Frontal cortex (tissue), 4 donors: Measurements from ENCODE around the gene AS3MT. TPM values are rescaled to one million over a fixed set of nuclear protein-coding genes. Genes with fewer than 3 reads are reported as not detected.
"Not testable (repeated sequence)": the region's sequence is repeated elsewhere in the genome, so short reads cannot be mapped to it uniquely, and the experiment has no call there.

ENCODE experiments used
- DNase-seq, 2 donors: peaks; one replicate each; pipeline ENCODE4 v3.0.0; 2012; ENCODE audit warnings: low spot score in 2 of 2
- FAIRE-seq: peaks from 2 replicates; lab custom pipeline; 2012; peaks lifted over from hg19 to GRCh38; lab: Jason Lieb, UNC
- total RNA-seq: library from RNA; depleted of rRNA; stranded (reverse); fragments of >200 nt; gene quantifications from one replicate; pipeline ENCODE4 v1.2.3, GENCODE V29; 2014
- donor health status: control.
- donor health status: control.
- donor health status: control.

The AS3MT gene, protein sequence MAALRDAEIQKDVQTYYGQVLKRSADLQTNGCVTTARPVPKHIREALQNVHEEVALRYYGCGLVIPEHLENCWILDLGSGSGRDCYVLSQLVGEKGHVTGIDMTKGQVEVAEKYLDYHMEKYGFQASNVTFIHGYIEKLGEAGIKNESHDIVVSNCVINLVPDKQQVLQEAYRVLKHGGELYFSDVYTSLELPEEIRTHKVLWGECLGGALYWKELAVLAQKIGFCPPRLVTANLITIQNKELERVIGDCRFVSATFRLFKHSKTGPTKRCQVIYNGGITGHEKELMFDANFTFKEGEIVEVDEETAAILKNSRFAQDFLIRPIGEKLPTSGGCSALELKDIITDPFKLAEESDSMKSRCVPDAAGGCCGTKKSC
- total RNA-seq, result 13.5 TPM

DNA sequence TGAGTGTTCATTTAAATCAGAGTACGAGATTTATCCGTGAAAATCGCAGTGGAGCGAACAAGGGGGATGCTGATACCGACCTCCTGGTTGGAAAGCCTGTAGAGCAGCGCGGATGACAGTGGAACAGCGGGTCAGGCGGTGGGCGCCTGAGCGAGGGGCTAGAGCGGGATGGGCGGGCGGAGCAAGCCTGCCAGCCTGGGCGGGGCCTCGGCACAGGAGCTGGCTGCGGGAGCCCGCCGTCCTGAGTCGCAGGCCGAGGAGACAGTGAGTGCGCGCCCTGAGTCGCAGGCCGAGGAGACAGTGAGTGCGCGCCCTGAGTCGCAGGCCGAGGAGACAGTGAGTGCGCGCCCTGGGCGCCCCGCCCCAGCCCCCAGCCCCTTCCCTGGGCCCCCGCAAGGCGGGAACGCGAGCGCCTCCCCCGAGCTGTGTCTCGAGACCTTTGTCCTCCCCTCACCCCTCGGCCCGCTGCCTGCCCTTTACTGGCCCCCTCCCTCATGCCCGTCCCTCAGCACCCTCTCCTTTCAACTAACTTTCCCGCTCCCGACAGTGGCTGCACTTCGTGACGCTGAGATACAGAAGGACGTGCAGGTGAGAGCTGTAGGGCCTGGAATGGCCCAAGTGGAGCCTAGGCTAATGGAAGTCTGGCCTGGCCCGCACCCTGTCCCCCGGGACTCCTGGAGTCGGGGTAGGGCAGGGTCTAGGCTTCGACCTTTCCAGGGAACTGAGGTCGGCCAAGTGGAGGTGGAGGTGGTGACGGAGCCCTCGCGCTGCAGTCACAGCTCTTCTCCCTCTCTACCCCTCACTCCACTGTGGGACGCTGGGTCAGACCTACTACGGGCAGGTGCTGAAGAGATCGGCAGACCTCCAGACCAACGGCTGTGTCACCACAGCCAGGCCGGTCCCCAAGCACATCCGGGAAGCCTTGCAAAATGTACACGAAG is at the start of gene AS3MT:
TSS of gene AS3MT (plus strand) at position 213 of the 941 bp plus-strand sequence. CDS start at position 336, 123 bp downstream.
- FAIRE-seq (no peak), DNase-seq (peak in 1 of 2 donors; percentile 54)

GRCh38 chr10:102820008-102820407 is 49.3 kb upstream of the AS3MT start:
- FAIRE-seq, DNase-seq: not testable (repeated sequence)

- DNase-seq, result no peak
- no peak for FAIRE-seq
Observed at GRCh38 chr10:102822222-102822621, 47.0 kb upstream of the AS3MT start.

GRCh38 chr10:102824664-102825063 is 44.6 kb upstream of the AS3MT start:
- FAIRE-seq (no peak), DNase-seq (no peak)

DNA sequence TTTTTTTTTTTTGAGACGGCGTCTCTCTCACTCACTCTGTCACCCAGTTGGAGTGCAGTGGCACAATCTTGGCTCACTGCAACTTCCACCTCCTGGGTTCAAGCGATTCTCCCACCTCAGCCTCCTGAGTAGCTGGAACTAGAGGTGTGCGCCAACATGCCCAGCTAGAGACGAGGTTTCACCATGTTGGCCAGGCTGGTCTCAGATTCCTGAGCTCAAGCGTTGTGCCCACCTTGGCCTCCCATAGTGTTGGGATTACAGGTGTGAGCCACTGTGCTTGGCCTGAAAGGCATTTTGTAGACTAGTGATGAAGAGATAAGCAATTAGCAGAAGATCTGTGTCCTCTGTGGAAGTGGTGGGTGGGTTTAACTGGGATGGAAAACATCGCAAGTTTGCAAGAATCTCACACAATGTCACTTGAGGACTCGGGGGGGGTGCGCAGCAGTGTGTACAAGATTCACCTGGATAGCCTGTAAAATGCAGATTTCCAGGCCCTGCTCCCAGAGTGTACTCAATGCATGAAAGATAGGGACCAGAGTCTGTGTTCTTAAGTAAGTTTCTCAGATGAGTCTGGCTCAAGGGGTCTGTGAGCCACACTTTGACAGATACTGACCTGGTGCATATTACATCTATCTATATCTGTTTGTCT is 43.0 kb upstream of the AS3MT start:
- FAIRE-seq (no peak), DNase-seq (no peak)

DNA sequence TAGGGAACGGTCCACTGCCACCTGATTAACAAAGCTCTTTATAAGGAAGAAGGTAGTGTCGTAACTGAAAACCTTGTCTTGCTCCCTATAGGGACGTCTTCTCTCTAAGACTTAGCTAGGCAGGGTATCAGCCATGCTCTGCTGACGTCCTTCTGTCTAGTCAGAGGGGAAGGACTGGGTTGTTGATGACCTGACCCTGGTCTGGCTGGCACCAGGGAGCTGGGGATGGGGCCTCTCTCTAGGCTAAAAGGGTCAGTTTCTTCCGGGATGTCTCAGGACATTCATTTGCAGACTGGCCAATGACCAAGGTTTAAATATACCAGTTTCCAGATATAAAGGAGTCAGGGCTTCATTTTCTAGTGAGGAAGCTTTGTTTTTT is 41.7 kb upstream of the AS3MT start:
- DNase-seq (no peak), FAIRE-seq (no peak)

DNA sequence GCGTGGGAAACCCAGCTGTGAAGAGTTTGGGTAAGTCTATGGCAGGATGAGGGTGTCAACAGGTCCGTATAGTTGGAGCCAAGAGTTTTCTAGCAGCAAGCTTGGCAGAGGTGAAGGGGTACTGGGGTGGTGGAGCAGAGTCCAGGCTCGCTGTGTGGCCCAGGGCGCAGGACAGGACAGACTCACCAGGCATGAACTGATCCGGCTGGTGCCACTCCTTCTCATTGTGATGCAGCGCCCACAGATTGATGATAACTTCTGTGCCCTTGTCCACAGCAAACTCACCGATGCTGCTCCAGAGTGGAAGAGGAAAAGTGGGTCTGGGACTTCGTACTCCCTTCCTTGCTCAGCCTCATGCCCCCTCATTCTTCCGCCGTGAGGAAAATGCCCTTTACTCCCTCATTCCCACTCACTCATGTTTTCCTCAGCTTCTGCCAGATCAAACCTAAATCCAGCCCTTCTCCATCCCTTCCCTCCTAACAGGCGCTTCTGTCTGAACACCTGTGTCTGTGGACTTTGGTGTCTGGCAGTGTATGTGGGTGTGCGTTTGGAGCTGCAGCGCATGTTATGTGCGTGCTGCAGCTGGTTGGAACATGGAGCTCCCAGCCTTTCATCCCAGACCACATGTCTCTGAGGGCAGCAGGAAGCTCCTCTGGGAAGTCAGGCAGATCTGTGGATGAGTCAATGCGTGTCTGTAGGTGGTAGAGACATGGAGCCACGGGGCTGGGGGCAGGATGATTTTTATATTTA is 37.8 kb upstream of the AS3MT start:
- DNase-seq (no peak), FAIRE-seq (no peak)

GRCh38 chr10:102832248-102832647 is 37.0 kb upstream of the AS3MT start:
- no peak for FAIRE-seq

DNA sequence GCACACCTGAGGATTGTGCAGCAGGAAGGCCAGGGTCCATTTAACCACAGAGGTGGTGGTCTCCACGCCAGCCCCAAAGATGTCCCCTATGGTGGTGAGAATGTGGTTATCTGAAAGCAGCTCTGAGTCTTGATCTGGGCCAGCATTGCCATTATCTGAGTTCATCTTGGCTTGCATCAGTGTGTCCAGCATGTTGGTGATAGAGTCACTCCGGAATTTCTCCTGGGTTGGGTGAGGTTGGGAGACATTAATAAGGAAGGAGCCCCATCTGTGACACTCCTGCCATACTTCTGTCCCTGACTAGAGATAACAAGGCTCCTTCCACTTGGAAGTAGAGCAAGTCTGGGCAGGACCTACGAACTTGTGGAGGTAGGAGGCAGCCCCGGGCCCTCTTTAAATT is 36.3 kb upstream of the AS3MT start:
- FAIRE-seq, result no peak
- no peak for DNase-seq

More at GRCh38 chr10:102832248-102832647, 37.0 kb upstream of the AS3MT start:
- no peak for DNase-seq

- DNase-seq (no peak), FAIRE-seq (no peak)
Observed at GRCh38 chr10:102834143-102834542, 35.1 kb upstream of the AS3MT start.

DNA sequence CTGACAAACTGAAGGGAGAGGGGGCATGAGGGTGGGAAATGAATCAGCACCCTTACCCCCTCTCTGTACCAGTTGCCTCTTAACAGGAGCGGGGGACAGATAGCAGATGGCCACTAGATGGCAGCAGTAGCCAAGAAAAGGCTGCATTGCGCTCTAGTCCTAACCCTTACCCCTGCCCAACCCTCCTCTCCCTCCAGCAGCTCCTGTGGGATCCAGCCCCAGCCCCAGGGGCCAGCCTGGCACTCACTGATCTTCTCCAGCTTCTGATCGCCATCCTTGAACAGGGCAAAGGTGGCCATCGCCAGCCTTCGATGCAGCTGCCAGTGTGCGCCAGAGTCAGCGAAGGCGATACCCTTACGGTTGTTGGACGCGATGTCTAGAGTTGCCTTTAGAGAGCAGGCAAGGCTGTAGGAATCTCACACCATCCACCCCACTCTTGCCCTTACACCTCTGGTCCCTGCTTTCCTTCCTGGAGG is 34.2 kb upstream of the AS3MT start:
- no peak for FAIRE-seq
- peak; percentile 51 to 80 for DNase-seq

GRCh38 chr10:102837230-102837721 is 32.0 kb upstream of the AS3MT start, which contains the start of gene CYP17A1:
CYP17A1 (minus strand) TSS chr10:102837413; CDS start chr10:102837361, 52 bp downstream.
- DNase-seq (no peak), FAIRE-seq (no peak)

- FAIRE-seq, DNase-seq: not testable (repeated sequence)
Observed at GRCh38 chr10:102838276-102838927, 30.9 kb upstream of the AS3MT start.

- FAIRE-seq (no peak), DNase-seq (no peak)
Observed at GRCh38 chr10:102841827-102842345, 27.4 kb upstream of the AS3MT start.

DNA sequence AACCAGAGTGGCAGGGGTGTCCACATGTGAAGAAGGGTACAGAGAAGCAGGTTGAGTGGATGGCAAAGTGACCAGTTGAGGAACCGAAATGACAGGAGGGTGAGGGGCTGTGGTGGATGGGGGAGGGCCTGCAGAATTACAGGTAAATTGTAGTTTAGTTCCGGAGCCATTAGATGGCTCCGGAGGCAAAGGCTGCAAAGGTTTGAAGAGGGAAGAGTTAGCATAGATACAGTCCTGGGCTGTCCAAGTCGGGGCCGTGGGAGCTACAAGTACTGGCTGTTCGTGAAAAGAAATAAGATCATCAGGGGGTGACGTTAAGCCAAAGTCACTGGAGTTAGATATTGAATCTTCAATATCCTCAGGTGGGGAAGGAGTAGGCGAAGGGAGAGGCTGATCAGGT is 26.1 kb upstream of the AS3MT start:
- DNase-seq, result not testable (repeated sequence)

GRCh38 chr10:102844190-102844776 is 25.0 kb upstream of the AS3MT start:
- FAIRE-seq, DNase-seq: not testable (repeated sequence)

More for the DNA sequence above, 26.1 kb upstream of the AS3MT start:
- not testable (repeated sequence) for FAIRE-seq

DNA sequence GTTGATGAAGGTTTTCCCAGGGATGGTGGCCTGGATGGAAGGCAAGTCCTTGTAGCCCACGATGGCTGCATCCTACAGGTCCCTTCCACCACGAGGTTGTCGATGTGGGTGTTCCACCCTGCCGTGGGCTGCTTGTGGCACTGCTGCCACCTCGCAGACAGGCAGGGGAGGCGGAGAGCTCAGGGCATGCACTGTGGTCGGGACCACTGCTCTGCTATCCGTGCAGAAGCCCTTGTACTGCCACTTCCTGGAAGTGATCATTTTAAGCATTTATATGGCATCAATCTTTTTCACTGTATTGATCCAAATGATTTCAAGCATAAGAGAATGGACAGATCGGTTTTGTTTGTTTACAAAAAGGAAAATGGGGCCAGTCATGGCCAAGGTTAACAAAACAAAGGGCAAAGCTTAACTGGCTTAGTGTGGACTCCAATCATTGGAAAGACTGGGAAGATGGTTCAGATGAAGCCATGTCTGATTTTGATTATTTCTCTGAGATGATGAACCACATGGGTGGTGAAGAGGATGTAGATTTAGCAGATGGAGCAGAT is 23.8 kb upstream of the AS3MT start:
- FAIRE-seq, result no peak
- no peak for DNase-seq
